ENCODE measurements around the gene KCNT2.

GRCh38 chr1:196180847-196181593 lies 427.2 kb downstream of the KCNT2 start:
- TF ChIP-seq CTCF (IDR thresholded peaks at IDR 0.05) (no peak), POLR2A (IDR thresholded peaks at IDR 0.05) (no peak)

Measured in thyroid gland (tissue), 4 donors.